NCI-H1694 treated with DMSO at 0.1 percent for 48 hours (cell line): ENCODE data around the gene MESP2.

Experiments used
- DNase-seq: peaks from one replicate; lab custom pipeline; 2025; lab: John Stamatoyannopoulos, UW

MESP2 gene

GRCh38 chr15:89818287-89818686 is 42.2 kb downstream of the MESP2 start:
- no peak for DNase-seq

- no peak for DNase-seq
Measured at GRCh38 chr15:89820666-89821611, 44.8 kb downstream of the MESP2 start.

GRCh38 chr15:89822026-89822425 is 45.9 kb downstream of the MESP2 start:
- DNase-seq = no peak

DNA sequence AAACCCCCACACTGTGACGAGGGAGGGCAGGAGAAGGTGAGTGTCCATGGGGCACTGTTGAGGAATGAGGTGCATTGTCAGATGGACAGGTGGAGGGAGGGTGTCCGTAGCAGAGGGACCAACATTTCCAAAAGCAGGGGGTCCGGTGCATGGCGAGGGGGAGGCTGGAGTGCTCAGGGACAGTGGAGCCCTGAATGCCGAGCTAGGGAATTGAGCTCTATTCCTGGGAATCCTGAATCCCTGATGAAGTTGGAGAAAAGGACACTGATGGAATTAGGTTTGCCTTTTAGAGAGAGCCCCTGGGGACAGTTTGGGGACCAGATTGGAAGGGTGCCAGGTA is 46.4 kb downstream of the MESP2 start:
- no peak for DNase-seq

DNA sequence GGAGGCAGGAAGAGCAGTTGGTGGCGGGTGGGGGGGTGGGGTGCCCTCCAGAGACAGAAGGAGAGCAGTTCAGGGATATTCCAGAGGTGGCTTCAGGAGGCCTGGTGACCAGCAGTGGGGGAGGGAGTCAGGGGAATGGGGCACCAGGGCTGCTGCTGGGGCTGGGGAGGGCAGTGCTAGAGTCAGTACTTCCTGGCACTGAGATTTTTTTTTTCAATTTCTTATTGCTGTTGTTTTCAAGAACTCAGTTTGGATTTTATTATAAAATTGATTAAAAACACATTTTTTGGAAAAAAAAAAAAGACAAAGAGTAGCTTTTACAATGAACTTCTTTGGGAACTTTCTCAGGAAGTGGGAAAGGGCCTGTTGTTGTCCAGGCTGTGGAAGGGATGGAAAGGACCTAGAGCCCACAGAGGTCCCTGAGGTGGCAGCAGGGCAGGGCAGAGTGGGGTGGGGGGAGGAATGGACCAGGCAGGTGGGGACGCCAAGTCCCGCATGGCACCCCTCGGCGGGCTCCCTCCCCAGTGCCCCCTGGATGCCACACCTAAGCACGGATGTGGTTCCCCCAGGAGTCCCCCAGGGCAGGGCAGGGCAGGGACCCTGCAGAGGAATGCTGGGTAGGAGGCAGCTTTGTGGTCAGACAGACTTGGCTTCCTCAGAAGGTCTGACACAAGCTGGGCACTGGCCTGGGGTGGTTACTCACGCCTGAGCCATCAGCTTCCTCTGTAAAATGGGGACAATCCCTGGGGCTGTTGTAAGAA is 47.0 kb downstream of the MESP2 start:
- no peak for DNase-seq

- no peak for DNase-seq
Measured at GRCh38 chr15:89823836-89824606, 47.9 kb downstream of the MESP2 start.

GRCh38 chr15:89824607-89824867 is 48.4 kb downstream of the MESP2 start:
- DNase-seq = no peak

DNA sequence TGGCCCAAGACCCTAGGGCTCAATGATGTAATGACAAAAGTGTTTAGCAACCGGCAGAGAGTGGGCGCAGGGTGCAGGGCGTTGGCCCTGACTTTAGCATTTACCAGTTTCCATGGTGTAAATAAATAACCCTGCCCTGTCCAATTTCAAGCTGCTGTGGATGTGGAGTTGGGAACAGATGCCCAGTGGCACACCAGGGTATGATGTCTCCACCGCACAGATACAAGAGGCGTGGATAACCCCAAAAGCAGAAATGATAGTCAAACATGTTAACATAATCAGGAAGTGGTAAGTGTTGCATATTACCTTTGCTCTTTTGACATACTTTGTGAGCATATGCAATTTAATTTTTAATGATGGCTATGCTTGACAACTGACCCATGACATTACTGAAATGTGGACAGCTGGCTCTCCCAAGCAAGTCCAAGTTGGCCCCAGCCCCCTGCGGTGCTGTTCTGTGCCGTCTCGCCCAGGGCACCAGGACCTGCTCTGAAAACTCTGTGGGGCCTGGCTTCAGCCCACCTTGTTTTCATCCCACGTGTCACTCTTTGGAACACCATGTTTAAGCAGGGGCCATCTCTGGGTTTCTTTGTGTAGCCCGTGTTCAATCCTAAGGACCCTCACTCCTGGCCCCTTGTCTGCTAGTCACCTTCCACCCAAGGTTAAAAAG is 49.3 kb downstream of the MESP2 start:
- no peak for DNase-seq

DNA sequence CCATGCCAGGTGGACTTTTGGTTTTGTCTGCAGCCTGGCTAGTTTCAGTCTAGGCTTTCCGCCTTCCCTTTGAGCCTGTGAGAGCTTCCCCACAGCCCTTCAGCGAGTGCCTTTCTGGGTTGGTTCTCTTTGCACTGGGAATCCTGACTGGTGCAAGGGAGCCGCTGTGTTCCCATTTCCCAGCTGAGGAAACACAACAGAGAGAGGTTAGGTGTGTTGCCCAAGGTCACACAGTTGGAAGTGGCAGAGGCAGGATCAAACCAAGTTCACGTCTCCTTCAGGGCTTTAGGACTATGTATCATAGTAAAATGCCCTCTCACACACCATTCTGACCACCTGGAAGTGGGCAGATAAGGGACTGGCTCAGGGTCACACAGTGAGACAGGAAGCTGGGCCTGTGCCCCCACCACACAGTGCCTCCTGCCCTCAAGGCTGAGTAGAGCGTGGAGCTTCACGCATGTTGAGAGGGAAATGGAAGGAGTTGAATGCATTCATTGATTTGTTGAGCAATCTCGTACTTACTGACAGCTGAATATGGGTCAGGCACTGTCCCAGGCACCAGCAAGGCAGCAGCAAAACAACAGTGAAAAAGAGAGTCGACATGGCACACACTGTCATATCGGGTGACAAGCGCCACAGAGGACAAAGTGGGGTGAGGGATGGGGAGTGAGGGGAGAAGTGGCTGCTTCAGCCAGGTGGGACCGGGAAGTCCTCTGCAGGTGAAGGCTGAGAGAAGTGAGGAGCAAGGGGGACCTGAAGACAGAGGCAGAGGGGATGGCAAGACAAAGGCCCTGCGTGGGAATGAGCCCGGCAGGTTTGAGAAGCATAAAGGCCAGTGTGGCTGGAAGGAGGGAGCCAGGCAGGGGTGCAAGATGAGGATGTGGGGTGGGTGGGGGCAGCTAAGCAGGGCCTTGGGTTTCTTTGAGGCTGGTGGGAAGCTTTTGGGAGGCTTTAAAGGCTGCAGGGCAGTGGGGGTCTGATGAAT is 50.8 kb downstream of the MESP2 start:
- DNase-seq = no peak

- DNase-seq = no peak
Measured at GRCh38 chr15:89827829-89828228, 51.7 kb downstream of the MESP2 start.
